H9 (cell line): ENCODE results near the gene CTNNA1. TPM values are rescaled to one million over a fixed set of nuclear protein-coding genes. Genes with fewer than 3 reads are reported as not detected.
A peak's percentile ranks its signal among the peaks of the same experiment; 100 is the strongest.

Experiments used
- DNase-seq: peaks from one replicate; pipeline ENCODE4 v3.0.0-alpha.2; 2017
- H2AFZ ChIP-seq: one replicate; pipeline ENCODE4 v1.6.1; 2013; ENCODE audit warnings: mild to moderate bottlenecking, low read length, control low read depth, moderate library complexity
- H2AK5ac ChIP-seq: 2 replicates; pipeline ENCODE4 v1.6.1; 2013; ENCODE audit warnings: low read length, control low read depth, mixed read lengths; ENCODE audit not compliant: insufficient read length
- H2BK120ac ChIP-seq: one replicate; pipeline ENCODE4 v1.6.1; 2013; ENCODE audit warnings: low read depth, mild to moderate bottlenecking, low read length, control low read depth, inconsistent platforms; ENCODE audit not compliant: poor library complexity, severe bottlenecking
- H2BK12ac ChIP-seq: 2 replicates; pipeline ENCODE4 v1.6.1; 2013; ENCODE audit warnings: low read length, control low read depth, mixed read lengths, low read depth; ENCODE audit not compliant: insufficient read length
- H2BK15ac ChIP-seq: 2 replicates; pipeline ENCODE4 v1.6.1; 2013; ENCODE audit warnings: low read depth, low read length, control low read depth
- H2BK20ac ChIP-seq: one replicate; pipeline ENCODE4 v1.6.1; 2013; ENCODE audit warnings: low read depth, mild to moderate bottlenecking, low read length, control low read depth, inconsistent platforms; ENCODE audit not compliant: poor library complexity, severe bottlenecking
- H2BK5ac ChIP-seq: 2 replicates; pipeline ENCODE4 v1.6.1; 2013; ENCODE audit warnings: low read length, control low read depth, mixed read lengths; ENCODE audit not compliant: insufficient read length
- H3K14ac ChIP-seq: 2 replicates; pipeline ENCODE4 v1.6.1; 2013; ENCODE audit warnings: low read length, control low read depth; ENCODE audit not compliant: insufficient read depth
- H3K18ac ChIP-seq: 2 replicates; pipeline ENCODE4 v1.6.1; 2013; ENCODE audit warnings: low read depth, mild to moderate bottlenecking, mixed read lengths, low read length, control low read depth; ENCODE audit not compliant: insufficient read length
- H3K23ac ChIP-seq: 2 replicates; pipeline ENCODE4 v1.6.1; 2013; ENCODE audit warnings: low read length, control low read depth, mixed read lengths, low read depth; ENCODE audit not compliant: insufficient read length
- H3K23me2 ChIP-seq: 2 replicates; pipeline ENCODE4 v1.6.1; 2013; ENCODE audit warnings: low read depth, mild to moderate bottlenecking, mixed read lengths, low read length, control low read depth; ENCODE audit not compliant: insufficient read length, poor library complexity, severe bottlenecking
- H3K27ac ChIP-seq: 2 replicates; pipeline ENCODE4 v1.5.1; 2013; ENCODE audit warnings: low read length, control low read depth, mixed read lengths, low read depth; ENCODE audit not compliant: insufficient read length
- H3K27me3 ChIP-seq: 2 replicates; pipeline ENCODE4 v1.6.1; 2013; ENCODE audit warnings: low read length, control low read depth, inconsistent platforms; ENCODE audit not compliant: insufficient read depth
- H3K4ac ChIP-seq: 2 replicates; pipeline ENCODE4 v1.6.1; 2013; ENCODE audit warnings: low read depth, mild to moderate bottlenecking, control low read depth, inconsistent platforms, low read length, moderate library complexity
- H3K4me1 ChIP-seq: 2 replicates; pipeline ENCODE4 v1.6.1; 2013; ENCODE audit warnings: low read length, control low read depth, inconsistent platforms; ENCODE audit not compliant: insufficient read depth
- H3K4me2 ChIP-seq: 2 replicates; pipeline ENCODE4 v1.6.1; 2013; ENCODE audit warnings: low read length, control low read depth, mixed read lengths; ENCODE audit not compliant: insufficient read length, insufficient read depth
- H3K56ac ChIP-seq: 2 replicates; pipeline ENCODE4 v1.6.1; 2013; ENCODE audit warnings: low read depth, mild to moderate bottlenecking, mixed read lengths, low read length, control low read depth; ENCODE audit not compliant: insufficient read length
- H3K79me1 ChIP-seq: 2 replicates; pipeline ENCODE4 v1.6.1; 2013; ENCODE audit warnings: low read depth, mild to moderate bottlenecking, moderate library complexity, low read length, control low read depth, inconsistent platforms; ENCODE audit not compliant: insufficient read depth, poor library complexity, severe bottlenecking
- H3K79me2 ChIP-seq: 2 replicates; pipeline ENCODE4 v1.6.1; 2013; ENCODE audit warnings: low read length, control low read depth, inconsistent platforms; ENCODE audit not compliant: insufficient read depth
- H3K9ac ChIP-seq: 2 replicates; pipeline ENCODE4 v1.6.1; 2013; ENCODE audit warnings: low read length, control low read depth, mixed read lengths; ENCODE audit not compliant: insufficient read length; ENCODE audit errors: extremely low read depth
- H3K9me3 ChIP-seq: one replicate; pipeline ENCODE4 v1.6.1; 2013; ENCODE audit warnings: low read depth, low read length, inconsistent platforms; ENCODE audit not compliant: control insufficient read depth
- H3T11ph ChIP-seq: one replicate; pipeline ENCODE4 v1.6.1; 2013; ENCODE audit warnings: mild to moderate bottlenecking, low read length, control low read depth, inconsistent platforms
- H4K20me1 ChIP-seq: one replicate; pipeline ENCODE4 v1.6.1; 2013; ENCODE audit not compliant: control insufficient read depth, insufficient read length, insufficient read depth
- H4K5ac ChIP-seq: 2 replicates; pipeline ENCODE4 v1.6.1; 2013; ENCODE audit warnings: low read depth, mild to moderate bottlenecking, mixed read lengths, low read length, control low read depth; ENCODE audit not compliant: insufficient read length
- H4K8ac ChIP-seq: replicated peaks from 2 replicates; pipeline ENCODE4 v1.6.1; 2013; ENCODE audit warnings: low read length, control low read depth, mixed read lengths, low read depth; ENCODE audit not compliant: insufficient read length
- H4K91ac ChIP-seq: 2 replicates; pipeline ENCODE4 v1.6.1; 2013; ENCODE audit warnings: low read depth, mild to moderate bottlenecking, moderate library complexity, mixed read lengths, low read length, control low read depth; ENCODE audit not compliant: insufficient read length
- H3K27ac Mint-ChIP-seq, 3 experiments: 2 replicates in 2 of 3; 3 replicates in 1 of 3; pipeline ENCODE4 v1.8.0; 2020 to 2021; ENCODE audit warnings: mixed read lengths in 3 of 3, mild to moderate bottlenecking in 1 of 3, moderate library complexity in 1 of 3
- H3K27me3 Mint-ChIP-seq: 2 replicates; pipeline ENCODE4 v1.8.0; 2021; ENCODE audit warnings: low read depth, mild to moderate bottlenecking, moderate library complexity, mixed read lengths
- H3K36me3 Mint-ChIP-seq, 3 experiments: 2 replicates in 2 of 3; 3 replicates in 1 of 3; pipeline ENCODE4 v1.8.0; 2020 to 2021; ENCODE audit warnings: low read depth in 3 of 3, mixed read lengths in 3 of 3; ENCODE audit not compliant: insufficient read depth in 1 of 3
- H3K4me1 Mint-ChIP-seq, 2 experiments: 2 replicates each; pipeline ENCODE4 v1.8.0; 2020; ENCODE audit warnings: mixed read lengths in 2 of 2
- H3K4me3 Mint-ChIP-seq, 2 experiments: 2 replicates in 1 of 2; 3 replicates in 1 of 2; pipeline ENCODE4 v1.8.0; 2020 to 2021; ENCODE audit warnings: mild to moderate bottlenecking in 2 of 2, mixed read lengths in 2 of 2, moderate library complexity in 1 of 2
- H3K9me3 Mint-ChIP-seq, 2 experiments: 2 replicates in 1 of 2; 3 replicates in 1 of 2; pipeline ENCODE4 v1.8.0; 2020; ENCODE audit warnings: mild to moderate bottlenecking in 2 of 2, mixed read lengths in 2 of 2, moderate library complexity in 1 of 2
- WGBS: extraction: QIAGEN DNeasy Blood & Tissue Kit; methylation state at CpG from one replicate; pipeline ENCODE4 v1.1.7; 2013; ENCODE audit warnings: missing lambda C conversion rate, low lambda C conversion rate, mixed read lengths; ENCODE audit not compliant: insufficient read length; ENCODE audit errors: extremely low coverage; 5-methylcytosine and 5-hydroxymethylcytosine counted together
- total RNA-seq: library from RNA; stranded (reverse); gene quantifications from 2 replicates; pipeline ENCODE4 v1.2.1, GENCODE V29; 2021
- TF ChIP-seq, protein P1 (sequence below): fragments of 200-600 bp; sonication (generic); conservative IDR thresholded peaks from 3 replicates; pipeline ENCODE4 v1.8.0; 2021; ENCODE audit warnings: antibody characterized with exemption, mild to moderate bottlenecking

The CTNNA1 gene
- total RNA-seq, 1 experiment from 2014 or later = 354 TPM

DNA sequence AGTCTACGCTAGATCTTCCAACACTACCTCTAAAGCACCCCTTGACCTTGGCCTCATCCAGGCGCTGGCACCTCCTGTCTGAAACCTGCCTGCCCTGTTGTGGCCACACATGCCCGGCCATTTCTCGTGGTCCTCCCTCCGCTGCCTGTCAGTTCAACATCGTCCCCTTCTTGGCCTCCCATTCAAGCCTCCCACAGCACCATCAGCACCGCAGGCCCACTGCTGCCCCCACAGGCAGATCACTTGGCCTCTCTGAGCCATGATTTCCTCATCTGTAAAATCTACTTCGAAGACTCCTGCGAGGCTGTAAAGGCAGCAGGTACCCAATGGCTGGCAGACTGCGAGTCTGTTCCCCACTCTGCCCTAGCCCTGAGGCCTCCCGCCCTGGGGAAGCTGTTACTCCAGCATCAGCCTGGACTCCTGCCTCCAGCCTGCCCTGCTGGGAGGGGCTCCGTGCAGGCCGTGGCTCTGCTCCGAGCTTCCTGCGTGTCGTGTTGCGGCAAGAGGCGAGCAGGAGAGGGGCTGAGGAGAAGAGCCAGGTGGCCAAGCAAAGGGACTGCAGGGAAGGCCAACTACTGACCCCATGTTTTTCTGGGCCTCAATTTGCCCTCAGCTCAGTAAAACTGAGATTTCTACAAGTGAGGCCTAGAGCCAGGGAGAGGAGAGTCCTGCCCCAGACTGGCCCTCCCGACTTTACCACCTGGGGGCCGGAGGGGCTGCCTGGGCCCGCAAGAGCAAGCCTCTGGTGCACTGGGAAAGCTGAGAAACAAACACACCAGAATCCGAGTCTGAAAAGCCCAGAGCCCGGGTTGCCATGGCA is 192.4 kb downstream of the CTNNA1 start:
- Histone ChIP-seq H3K56ac (no peak overlapping the region), H3K4me2 (no peak overlapping the region), H2AFZ (no peak overlapping the region), H3K79me2 (no peaks in the 10 kb centered on the region), H3K23me2 (no peaks in the 10 kb centered on the region), H4K8ac (no peak overlapping the region), H3K27ac (no peak overlapping the region), H3K23ac (no peak overlapping the region), H3K79me1 (no peaks in the 10 kb centered on the region), H4K91ac (no peak overlapping the region), H4K20me1 (no peaks in the 10 kb centered on the region), H2BK15ac (no peak overlapping the region), H4K5ac (no peak overlapping the region), H2BK5ac (no peak overlapping the region), H3K14ac (no peak overlapping the region), H3K4me1 (no peaks in the 10 kb centered on the region), H2BK20ac (no peak overlapping the region), H3K18ac (peak overlapping the region; percentile 5), H2BK120ac (no peak overlapping the region), H2BK12ac (no peak overlapping the region), H3T11ph (no peak overlapping the region), H3K9me3 (no peaks in the 10 kb centered on the region), H3K27me3 (no peaks in the 10 kb centered on the region), H3K9ac (no peak overlapping the region), H2AK5ac (no peak overlapping the region), H3K4ac (no peak overlapping the region)
- H3K4me3 Mint-ChIP-seq = no peak overlapping the region
- DNase-seq = peak; percentile 62
- peak overlapping the region in 2 of 3 experiments; percentile 42 to 57; a peak in 3 of 7 replicates for H3K27ac Mint-ChIP-seq
- peaks cover 1% of the 10 kb centered on the region; the same call in 1 of the 2 replicates for H3K27me3 Mint-ChIP-seq
- TF ChIP-seq, protein P1, sequence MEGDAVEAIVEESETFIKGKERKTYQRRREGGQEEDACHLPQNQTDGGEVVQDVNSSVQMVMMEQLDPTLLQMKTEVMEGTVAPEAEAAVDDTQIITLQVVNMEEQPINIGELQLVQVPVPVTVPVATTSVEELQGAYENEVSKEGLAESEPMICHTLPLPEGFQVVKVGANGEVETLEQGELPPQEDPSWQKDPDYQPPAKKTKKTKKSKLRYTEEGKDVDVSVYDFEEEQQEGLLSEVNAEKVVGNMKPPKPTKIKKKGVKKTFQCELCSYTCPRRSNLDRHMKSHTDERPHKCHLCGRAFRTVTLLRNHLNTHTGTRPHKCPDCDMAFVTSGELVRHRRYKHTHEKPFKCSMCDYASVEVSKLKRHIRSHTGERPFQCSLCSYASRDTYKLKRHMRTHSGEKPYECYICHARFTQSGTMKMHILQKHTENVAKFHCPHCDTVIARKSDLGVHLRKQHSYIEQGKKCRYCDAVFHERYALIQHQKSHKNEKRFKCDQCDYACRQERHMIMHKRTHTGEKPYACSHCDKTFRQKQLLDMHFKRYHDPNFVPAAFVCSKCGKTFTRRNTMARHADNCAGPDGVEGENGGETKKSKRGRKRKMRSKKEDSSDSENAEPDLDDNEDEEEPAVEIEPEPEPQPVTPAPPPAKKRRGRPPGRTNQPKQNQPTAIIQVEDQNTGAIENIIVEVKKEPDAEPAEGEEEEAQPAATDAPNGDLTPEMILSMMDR = peak; percentile 30; the same call in 1 of the 3 replicates
- WGBS = no CpG with 5 or more reads among the region's 23 CpGs
- H3K4me1 Mint-ChIP-seq = peaks cover 34 to 47% of the 10 kb centered on the region in 2 experiments
- H3K9me3 Mint-ChIP-seq = no peaks in the 10 kb centered on the region
- H3K36me3 Mint-ChIP-seq = peaks cover 0 to 3% (median 0%) of the 10 kb centered on the region in 3 experiments; a peak in 1 of 7 replicates
